HG03108 (cell line): Measurements from ENCODE around the gene MGST3.
A peak's percentile ranks its signal among the peaks of the same experiment; 100 is the strongest.
"Not testable (repeated sequence)": the region's sequence is repeated elsewhere in the genome, so short reads cannot be mapped to it uniquely, and the experiment has no call there.

Source experiments
- ATAC-seq: cut with Tn5 transposase; IDR thresholded peaks from one replicate; pipeline ENCODE4 v1.9.1; 2021; ENCODE audit warnings: moderate library complexity; ENCODE audit not compliant: unreplicated experiment

MGST3 gene

GRCh38 chr1:165696625-165697100 is 65.6 kb downstream of the MGST3 start:
- ATAC-seq = no peak

GRCh38 chr1:165697491-165697880 is 66.5 kb downstream of the MGST3 start:
- no peak for ATAC-seq

DNA sequence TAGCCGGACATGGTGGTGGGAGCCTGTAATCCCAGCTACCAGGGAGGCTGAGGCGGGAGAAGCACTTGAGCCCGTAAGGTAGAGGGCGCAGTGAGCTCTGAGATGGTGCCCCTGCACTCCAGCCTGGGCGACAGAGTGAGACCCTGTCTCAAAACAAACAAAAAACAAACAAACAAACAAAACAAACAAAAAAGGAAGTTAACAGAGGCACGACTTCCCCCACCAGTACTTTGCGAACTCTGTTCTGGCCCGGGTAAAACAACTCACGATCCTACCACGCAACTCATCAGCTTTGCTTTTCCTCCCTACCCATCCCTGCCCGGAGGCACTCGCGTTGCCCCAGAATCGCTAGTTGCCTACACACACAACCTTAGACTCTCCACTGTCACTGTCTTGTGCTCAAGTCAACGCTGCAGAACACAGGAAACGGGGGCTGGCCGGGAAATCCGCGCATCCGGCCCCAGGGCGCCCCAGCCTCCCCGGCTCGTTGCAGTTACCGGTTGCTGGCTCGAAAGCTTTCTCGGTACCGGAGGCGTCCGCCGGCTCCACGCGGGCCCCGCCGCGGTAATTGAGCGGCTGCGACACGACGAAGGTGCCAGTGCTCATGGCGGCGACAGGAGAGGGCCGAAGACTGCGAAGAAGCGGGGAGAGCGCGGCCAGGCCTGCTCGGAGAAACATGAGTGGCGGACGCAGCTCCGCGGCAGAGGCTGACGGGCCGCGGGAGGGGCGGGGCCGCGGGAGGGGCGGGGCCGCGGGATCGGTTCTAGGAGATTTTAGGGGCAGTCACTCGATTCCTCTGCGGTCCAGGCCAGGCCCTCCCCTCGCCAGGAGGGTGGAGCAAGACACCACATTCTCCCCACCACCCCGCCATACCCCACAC is 67.1 kb downstream of the MGST3 start, which contains the start of gene ALDH9A1:
Gene ALDH9A1 (minus strand): TSS at position 682 of the 880 bp plus-strand sequence. CDS start 4 bp downstream, at position 678.
- peak; percentile 86 for ATAC-seq

DNA sequence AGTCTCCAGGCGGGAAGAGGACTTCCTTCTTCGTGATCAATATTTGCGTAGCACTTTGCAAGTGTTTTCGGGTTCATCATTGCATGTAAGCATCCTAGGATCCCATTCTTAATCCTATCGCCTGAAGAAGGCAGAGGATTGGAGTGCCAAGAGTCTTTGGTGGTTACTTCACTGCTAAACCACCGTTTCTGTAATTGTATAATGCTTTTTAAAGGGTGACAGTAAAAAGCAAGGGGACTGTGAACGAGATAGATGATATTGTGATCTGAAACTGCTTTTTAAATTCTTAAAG is 67.7 kb downstream of the MGST3 start:
- no peak for ATAC-seq

GRCh38 chr1:165699577-165699976 is 68.5 kb downstream of the MGST3 start:
- ATAC-seq = no peak

GRCh38 chr1:165701922-165702321 is 70.9 kb downstream of the MGST3 start:
- ATAC-seq = not testable (repeated sequence)

- no peak for ATAC-seq
Observed at GRCh38 chr1:165703648-165704047, 72.6 kb downstream of the MGST3 start.
